H9 (cell line): ENCODE results near the gene OR4D1. TPM values are rescaled to one million over a fixed set of nuclear protein-coding genes. Genes with fewer than 3 reads are reported as not detected.

Experiments
- DNase-seq: peaks from one replicate; pipeline ENCODE4 v3.0.0-alpha.2; 2017
- H2AFZ ChIP-seq: one replicate; pipeline ENCODE4 v1.6.1; 2013; ENCODE audit warnings: mild to moderate bottlenecking, low read length, control low read depth, moderate library complexity
- H2AK5ac ChIP-seq: 2 replicates; pipeline ENCODE4 v1.6.1; 2013; ENCODE audit warnings: low read length, control low read depth, mixed read lengths; ENCODE audit not compliant: insufficient read length
- H2BK120ac ChIP-seq: one replicate; pipeline ENCODE4 v1.6.1; 2013; ENCODE audit warnings: low read depth, mild to moderate bottlenecking, low read length, control low read depth, inconsistent platforms; ENCODE audit not compliant: poor library complexity, severe bottlenecking
- H2BK12ac ChIP-seq: 2 replicates; pipeline ENCODE4 v1.6.1; 2013; ENCODE audit warnings: low read length, control low read depth, mixed read lengths, low read depth; ENCODE audit not compliant: insufficient read length
- H2BK15ac ChIP-seq: 2 replicates; pipeline ENCODE4 v1.6.1; 2013; ENCODE audit warnings: low read depth, low read length, control low read depth
- H2BK20ac ChIP-seq: one replicate; pipeline ENCODE4 v1.6.1; 2013; ENCODE audit warnings: low read depth, mild to moderate bottlenecking, low read length, control low read depth, inconsistent platforms; ENCODE audit not compliant: poor library complexity, severe bottlenecking
- H2BK5ac ChIP-seq: 2 replicates; pipeline ENCODE4 v1.6.1; 2013; ENCODE audit warnings: low read length, control low read depth, mixed read lengths; ENCODE audit not compliant: insufficient read length
- H3K14ac ChIP-seq: 2 replicates; pipeline ENCODE4 v1.6.1; 2013; ENCODE audit warnings: low read length, control low read depth; ENCODE audit not compliant: insufficient read depth
- H3K18ac ChIP-seq: 2 replicates; pipeline ENCODE4 v1.6.1; 2013; ENCODE audit warnings: low read depth, mild to moderate bottlenecking, mixed read lengths, low read length, control low read depth; ENCODE audit not compliant: insufficient read length
- H3K23ac ChIP-seq: 2 replicates; pipeline ENCODE4 v1.6.1; 2013; ENCODE audit warnings: low read length, control low read depth, mixed read lengths, low read depth; ENCODE audit not compliant: insufficient read length
- H3K23me2 ChIP-seq: 2 replicates; pipeline ENCODE4 v1.6.1; 2013; ENCODE audit warnings: low read depth, mild to moderate bottlenecking, mixed read lengths, low read length, control low read depth; ENCODE audit not compliant: insufficient read length, poor library complexity, severe bottlenecking
- H3K27ac ChIP-seq: 2 replicates; pipeline ENCODE4 v1.5.1; 2013; ENCODE audit warnings: low read length, control low read depth, mixed read lengths, low read depth; ENCODE audit not compliant: insufficient read length
- H3K27me3 ChIP-seq: 2 replicates; pipeline ENCODE4 v1.6.1; 2013; ENCODE audit warnings: low read length, control low read depth, inconsistent platforms; ENCODE audit not compliant: insufficient read depth
- H3K4ac ChIP-seq: 2 replicates; pipeline ENCODE4 v1.6.1; 2013; ENCODE audit warnings: low read depth, mild to moderate bottlenecking, control low read depth, inconsistent platforms, low read length, moderate library complexity
- H3K4me1 ChIP-seq: 2 replicates; pipeline ENCODE4 v1.6.1; 2013; ENCODE audit warnings: low read length, control low read depth, inconsistent platforms; ENCODE audit not compliant: insufficient read depth
- H3K4me2 ChIP-seq: 2 replicates; pipeline ENCODE4 v1.6.1; 2013; ENCODE audit warnings: low read length, control low read depth, mixed read lengths; ENCODE audit not compliant: insufficient read length, insufficient read depth
- H3K56ac ChIP-seq: 2 replicates; pipeline ENCODE4 v1.6.1; 2013; ENCODE audit warnings: low read depth, mild to moderate bottlenecking, mixed read lengths, low read length, control low read depth; ENCODE audit not compliant: insufficient read length
- H3K79me1 ChIP-seq: 2 replicates; pipeline ENCODE4 v1.6.1; 2013; ENCODE audit warnings: low read depth, mild to moderate bottlenecking, moderate library complexity, low read length, control low read depth, inconsistent platforms; ENCODE audit not compliant: insufficient read depth, poor library complexity, severe bottlenecking
- H3K79me2 ChIP-seq: 2 replicates; pipeline ENCODE4 v1.6.1; 2013; ENCODE audit warnings: low read length, control low read depth, inconsistent platforms; ENCODE audit not compliant: insufficient read depth
- H3K9ac ChIP-seq: 2 replicates; pipeline ENCODE4 v1.6.1; 2013; ENCODE audit warnings: low read length, control low read depth, mixed read lengths; ENCODE audit not compliant: insufficient read length; ENCODE audit errors: extremely low read depth
- H3K9me3 ChIP-seq: one replicate; pipeline ENCODE4 v1.6.1; 2013; ENCODE audit warnings: low read depth, low read length, inconsistent platforms; ENCODE audit not compliant: control insufficient read depth
- H3T11ph ChIP-seq: one replicate; pipeline ENCODE4 v1.6.1; 2013; ENCODE audit warnings: mild to moderate bottlenecking, low read length, control low read depth, inconsistent platforms
- H4K20me1 ChIP-seq: one replicate; pipeline ENCODE4 v1.6.1; 2013; ENCODE audit not compliant: control insufficient read depth, insufficient read length, insufficient read depth
- H4K5ac ChIP-seq: 2 replicates; pipeline ENCODE4 v1.6.1; 2013; ENCODE audit warnings: low read depth, mild to moderate bottlenecking, mixed read lengths, low read length, control low read depth; ENCODE audit not compliant: insufficient read length
- H4K8ac ChIP-seq: replicated peaks from 2 replicates; pipeline ENCODE4 v1.6.1; 2013; ENCODE audit warnings: low read length, control low read depth, mixed read lengths, low read depth; ENCODE audit not compliant: insufficient read length
- H4K91ac ChIP-seq: 2 replicates; pipeline ENCODE4 v1.6.1; 2013; ENCODE audit warnings: low read depth, mild to moderate bottlenecking, moderate library complexity, mixed read lengths, low read length, control low read depth; ENCODE audit not compliant: insufficient read length
- H3K27ac Mint-ChIP-seq, 3 experiments: 2 replicates in 2 of 3; 3 replicates in 1 of 3; pipeline ENCODE4 v1.8.0; 2020 to 2021; ENCODE audit warnings: mixed read lengths in 3 of 3, mild to moderate bottlenecking in 1 of 3, moderate library complexity in 1 of 3
- H3K27me3 Mint-ChIP-seq: 2 replicates; pipeline ENCODE4 v1.8.0; 2021; ENCODE audit warnings: low read depth, mild to moderate bottlenecking, moderate library complexity, mixed read lengths
- H3K36me3 Mint-ChIP-seq, 3 experiments: 2 replicates in 2 of 3; 3 replicates in 1 of 3; pipeline ENCODE4 v1.8.0; 2020 to 2021; ENCODE audit warnings: low read depth in 3 of 3, mixed read lengths in 3 of 3; ENCODE audit not compliant: insufficient read depth in 1 of 3
- H3K4me1 Mint-ChIP-seq, 2 experiments: 2 replicates each; pipeline ENCODE4 v1.8.0; 2020; ENCODE audit warnings: mixed read lengths in 2 of 2
- H3K4me3 Mint-ChIP-seq, 2 experiments: 2 replicates in 1 of 2; 3 replicates in 1 of 2; pipeline ENCODE4 v1.8.0; 2020 to 2021; ENCODE audit warnings: mild to moderate bottlenecking in 2 of 2, mixed read lengths in 2 of 2, moderate library complexity in 1 of 2
- H3K9me3 Mint-ChIP-seq, 2 experiments: 2 replicates in 1 of 2; 3 replicates in 1 of 2; pipeline ENCODE4 v1.8.0; 2020; ENCODE audit warnings: mild to moderate bottlenecking in 2 of 2, mixed read lengths in 2 of 2, moderate library complexity in 1 of 2
- CTCF ChIP-seq: fragments of 200-600 bp; sonication (generic); conservative IDR thresholded peaks from 3 replicates; pipeline ENCODE4 v1.8.0; 2021; ENCODE audit warnings: antibody characterized with exemption, mild to moderate bottlenecking
- total RNA-seq: library from RNA; stranded (reverse); gene quantifications from 2 replicates; pipeline ENCODE4 v1.2.1, GENCODE V29; 2021

OR4D1 gene
- total RNA-seq, 1 experiment from 2014 or later = 0.11 TPM

DNA sequence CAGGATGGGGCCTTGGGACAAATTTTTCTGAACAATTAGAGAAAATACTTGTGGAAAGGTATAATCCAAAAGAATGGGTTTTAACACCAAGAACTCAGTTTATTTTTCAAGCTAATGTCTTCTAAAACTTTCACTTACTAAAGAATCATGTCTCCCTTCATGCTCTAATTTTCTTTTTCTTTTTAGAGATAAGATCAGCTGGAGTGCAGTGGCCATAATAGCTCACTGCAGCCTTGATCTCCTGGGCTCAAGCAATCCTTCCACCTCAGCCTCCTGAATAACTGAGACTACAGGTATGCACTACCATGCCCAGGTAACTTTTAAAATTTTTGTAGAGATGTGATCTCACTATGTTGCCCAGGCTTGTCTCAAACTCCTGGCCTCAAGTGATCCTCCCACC lies 5.5 kb downstream of the OR4D1 start:
- Histone ChIP-seq H3K9ac (no peak overlapping the region), H3K23me2 (peaks cover 11% of the 10 kb centered on the region), H3K79me2 (no peaks in the 10 kb centered on the region), H3K79me1 (no peaks in the 10 kb centered on the region), H3K23ac (no peak overlapping the region), H2BK12ac (no peak overlapping the region), H3K56ac (no peak overlapping the region), H3K4me2 (no peak overlapping the region), H4K8ac (no peak overlapping the region), H2BK5ac (no peak overlapping the region), H3K4me1 (no peaks in the 10 kb centered on the region; the same call in 1 of the 2 replicates), H3K18ac (no peak overlapping the region), H3T11ph (no peak overlapping the region), H2AFZ (no peak overlapping the region), H3K27me3 (no peaks in the 10 kb centered on the region; the same call in 1 of the 2 replicates), H2BK15ac (no peak overlapping the region), H4K91ac (no peak overlapping the region), H3K9me3 (no peaks in the 10 kb centered on the region), H3K27ac (no peak overlapping the region), H3K4ac (no peak overlapping the region), H2BK120ac (no peak overlapping the region), H2AK5ac (no peak overlapping the region), H3K14ac (no peak overlapping the region), H2BK20ac (no peak overlapping the region), H4K20me1 (no peaks in the 10 kb centered on the region), H4K5ac (no peak overlapping the region)
- DNase-seq = no peak
- Mint-ChIP-seq H3K4me3 (no peak overlapping the region), H3K27ac (no peak overlapping the region), H3K36me3 (no peaks in the 10 kb centered on the region; a peak in 1 of 7 replicates), H3K27me3 (peaks cover 83% of the 10 kb centered on the region), H3K9me3 (no peaks in the 10 kb centered on the region), H3K4me1 (peaks cover 7% of the 10 kb centered on the region in 2 experiments)
- TF ChIP-seq CTCF = no peak
